IMR-90 (cell line): ENCODE results near the gene ASPN. TPM values are rescaled to one million over a fixed set of nuclear protein-coding genes. Genes with fewer than 3 reads are reported as not detected.

ENCODE experiments used
- ATAC-seq: fragments of 200-7000 bp; cut with Tn5 transposase; 2 replicates; pipeline ENCODE4 v1.9.1; 2020; ENCODE audit warnings: low read depth, mild to moderate bottlenecking, moderate library complexity
- BruUV-seq: library from RNA; stranded (reverse); fragments of 400-500 nt; replicated peaks from 2 replicates; lab custom pipeline; 2021; lab: Mats Ljungman, UMichigan
- CTCF ChIA-PET: fragments of 300-600 bp; formaldehyde crosslinking; extraction: SDS; loops from one replicate; lab custom pipeline; 2021; ENCODE audit warnings: antibody characterized with exemption; lab: Yijun Ruan, JAX
- POLR2A ChIA-PET: fragments of 300-600 bp; sonication (Branson Sonifier 250); formaldehyde crosslinking; loops from one replicate; lab custom pipeline; 2022; ENCODE audit warnings: antibody characterized with exemption; ENCODE audit not compliant: unreplicated experiment; lab: Charles Lee
- DNase-seq: peaks from one replicate; pipeline ENCODE4 v3.0.0; 2013
- H2AFZ ChIP-seq: replicated peaks from 2 replicates; pipeline ENCODE3; 2013; ENCODE audit warnings: low read length, mild to moderate bottlenecking; ENCODE audit not compliant: poor library complexity
- H2AK5ac ChIP-seq: 2 replicates; pipeline ENCODE4 v1.6.1; 2013; ENCODE audit warnings: low read depth, low read length, inconsistent platforms
- H2AK9ac ChIP-seq: replicated peaks from 2 replicates; pipeline ENCODE3; 2013; ENCODE audit warnings: mild to moderate bottlenecking, low read depth, low read length, moderate library complexity; ENCODE audit not compliant: poor library complexity
- H2BK120ac ChIP-seq: 2 replicates; pipeline ENCODE4 v1.6.1; 2013; ENCODE audit warnings: low read depth, low read length, inconsistent platforms
- H2BK15ac ChIP-seq: 3 replicates; pipeline ENCODE4 v1.6.1; 2013; ENCODE audit warnings: low read depth, low read length, inconsistent platforms
- H2BK20ac ChIP-seq: 2 replicates; pipeline ENCODE4 v1.6.1; 2013; ENCODE audit warnings: low read depth, mild to moderate bottlenecking, inconsistent platforms, low read length, moderate library complexity
- H2BK5ac ChIP-seq: 2 replicates; pipeline ENCODE4 v1.6.1; 2013; ENCODE audit warnings: mild to moderate bottlenecking, low read depth, low read length, inconsistent platforms; ENCODE audit not compliant: poor library complexity, severe bottlenecking
- H3K14ac ChIP-seq: replicated peaks from 2 replicates; pipeline ENCODE4 v1.6.1; 2013; ENCODE audit warnings: low read depth, low read length, inconsistent platforms
- H3K18ac ChIP-seq: 2 replicates; pipeline ENCODE4 v1.6.1; 2013; ENCODE audit warnings: low read depth, low read length, control low read depth
- H3K23ac ChIP-seq: 2 replicates; pipeline ENCODE4 v1.6.1; 2013; ENCODE audit warnings: low read depth, low read length, inconsistent platforms
- H3K27ac ChIP-seq: 2 replicates; pipeline ENCODE4 v1.5.1; 2013; ENCODE audit warnings: mild to moderate bottlenecking, control low read depth, low read length; ENCODE audit not compliant: insufficient read depth
- H3K27me3 ChIP-seq: 2 replicates; pipeline ENCODE4 v1.6.1; 2013; ENCODE audit warnings: low read length; ENCODE audit not compliant: control insufficient read depth, insufficient read depth
- H3K36me3 ChIP-seq: 2 replicates; pipeline ENCODE4 v1.6.1; 2013; ENCODE audit warnings: low read length, mixed read lengths; ENCODE audit not compliant: control insufficient read depth, insufficient read depth
- H3K4ac ChIP-seq: 2 replicates; pipeline ENCODE4 v1.6.1; 2013; ENCODE audit warnings: low read depth, low read length, inconsistent platforms
- H3K4me1 ChIP-seq: 2 replicates; pipeline ENCODE4 v1.6.1; 2013; ENCODE audit warnings: low read length, mixed read lengths; ENCODE audit not compliant: control insufficient read depth, insufficient read depth
- H3K4me2 ChIP-seq: 2 replicates; pipeline ENCODE4 v1.6.1; 2013; ENCODE audit warnings: low read depth, mild to moderate bottlenecking, control low read depth, low read length, moderate library complexity
- H3K4me3 ChIP-seq: 2 replicates; pipeline ENCODE4 v1.5.1; 2013; ENCODE audit warnings: low read depth, mild to moderate bottlenecking, control low read depth, low read length, moderate library complexity; ENCODE audit not compliant: insufficient read depth
- H3K56ac ChIP-seq: 2 replicates; pipeline ENCODE4 v1.6.1; 2013; ENCODE audit warnings: low read length, inconsistent platforms; ENCODE audit not compliant: insufficient read depth; ENCODE audit errors: extremely low read depth
- H3K79me1 ChIP-seq, 2 experiments: 2 replicates each; pipeline ENCODE4 v1.6.1; 2013; ENCODE audit warnings: low read length in 2 of 2, inconsistent platforms in 1 of 2, low read depth in 1 of 2
- H3K9ac ChIP-seq: 2 replicates; pipeline ENCODE4 v1.6.1; 2013; ENCODE audit warnings: low read depth, low read length, control low read depth
- H3K9me1 ChIP-seq: 2 replicates; pipeline ENCODE4 v1.6.1; 2013; ENCODE audit warnings: low read length, inconsistent platforms; ENCODE audit not compliant: insufficient read depth
- H3K9me3 ChIP-seq: 2 replicates; pipeline ENCODE4 v1.6.1; 2013; ENCODE audit warnings: low read length; ENCODE audit not compliant: control insufficient read depth, insufficient read depth
- H4K20me1 ChIP-seq: 2 replicates; pipeline ENCODE4 v1.6.1; 2013; ENCODE audit warnings: low read length, inconsistent platforms; ENCODE audit not compliant: insufficient read depth
- H4K5ac ChIP-seq: 2 replicates; pipeline ENCODE4 v1.6.1; 2013; ENCODE audit warnings: mild to moderate bottlenecking, low read depth, low read length, control low read depth
- H4K8ac ChIP-seq, 2 experiments: 2 replicates each; pipeline ENCODE4 v1.6.1; 2013; ENCODE audit warnings: low read depth in 2 of 2, low read length in 2 of 2, control low read depth in 1 of 2, inconsistent platforms in 1 of 2
- H4K91ac ChIP-seq: 2 replicates; pipeline ENCODE4 v1.6.1; 2013; ENCODE audit warnings: low read depth, low read length, inconsistent platforms; ENCODE audit not compliant: insufficient read depth
- CEBPB ChIP-seq: IDR thresholded peaks from 2 replicates; pipeline ENCODE4 v1.6.1; 2012; ENCODE audit warnings: low read depth, low read length, improper control_type of control experiment
- CHD1 ChIP-seq: IDR thresholded peaks from 2 replicates; pipeline ENCODE4 v1.6.1; 2012; ENCODE audit warnings: low read depth, low read length, improper control_type of control experiment
- CTCF ChIP-seq: conservative IDR thresholded peaks from 2 replicates; pipeline ENCODE4 v1.5.1; 2012; ENCODE audit warnings: mild to moderate bottlenecking, low read depth, low read length, improper control_type of control experiment
- FOS ChIP-seq: fragments of 150-350 bp; IDR thresholded peaks from 2 replicates; pipeline ENCODE4 v1.6.1; 2016; ENCODE audit warnings: low read depth, low read length
- MAFK ChIP-seq: IDR thresholded peaks from 2 replicates; pipeline ENCODE4 v1.6.1; 2012; ENCODE audit warnings: low read depth, low read length, improper control_type of control experiment
- MXI1 ChIP-seq: IDR thresholded peaks from 2 replicates; pipeline ENCODE4 v1.6.1; 2012; ENCODE audit warnings: low read depth, mild to moderate bottlenecking, low read length, moderate library complexity, borderline replicate concordance
- NFE2L2 ChIP-seq: fragments of 150-350 bp; IDR thresholded peaks from 2 replicates; pipeline ENCODE4 v1.6.1; 2016; ENCODE audit warnings: low read depth, mild to moderate bottlenecking, low read length
- POLR2A ChIP-seq: IDR thresholded peaks from 2 replicates; pipeline ENCODE4 v1.6.1; 2012; ENCODE audit warnings: mild to moderate bottlenecking, low read depth, low read length
- RAD21 ChIP-seq: IDR thresholded peaks from 2 replicates; pipeline ENCODE4 v1.6.1; 2012; ENCODE audit warnings: low read length, improper control_type of control experiment
- RCOR1 ChIP-seq: IDR thresholded peaks from 2 replicates; pipeline ENCODE4 v1.6.1; 2012; ENCODE audit warnings: mild to moderate bottlenecking, low read length, improper control_type of control experiment; ENCODE audit not compliant: insufficient replicate concordance
- RFX5 ChIP-seq: IDR thresholded peaks from 2 replicates; pipeline ENCODE4 v1.8.0; 2012; ENCODE audit warnings: low read depth, mild to moderate bottlenecking, low read length, moderate library complexity
- USF2 ChIP-seq: fragments of 150-350 bp; IDR thresholded peaks from 2 replicates; pipeline ENCODE4 v1.6.1; 2017; ENCODE audit warnings: mild to moderate bottlenecking, antibody characterized with exemption, low read length, low read depth
- WGBS, 2 experiments: methylation state at CpG; one replicate each; pipeline versions ENCODE4 v1.1.5 to v1.1.7; 2013; ENCODE audit warnings: missing lambda C conversion rate in 2 of 2; ENCODE audit not compliant: insufficient read length in 1 of 2; ENCODE audit errors: extremely low coverage in 2 of 2; 5-methylcytosine and 5-hydroxymethylcytosine counted together
- dilution Hi-C: fragments of 300-500 bp; cut with HindIII; formaldehyde crosslinking; loops from one replicate; pipeline ENCODE4 v1.14.3; 2018; ENCODE audit warnings: low sequenced_read_pairs; ENCODE audit not compliant: unreplicated experiment
- in situ Hi-C: fragments of 300-500 bp; cut with MboI; formaldehyde crosslinking; loops from 3 replicates; pipeline ENCODE4 v1.14.3; 2019; ENCODE audit warnings: low sequenced_read_pairs, inconsistent platforms, mixed read lengths
- intact Hi-C: fragments of 100-400 bp; cut with micrococcal nuclease; formaldehyde crosslinking; loops from 2 replicates; pipeline ENCODE4 v1.10.0; 2022
- polyA plus RNA-seq, 3 experiments: library from polyadenylated mRNA; depleted of rRNA; stranded (reverse); fragments of >200 nt; gene quantifications; 2 replicates each; pipeline ENCODE4 v1.2.3, GENCODE V29; 2012; ENCODE audit warnings: low replicate concordance in 1 of 3
- total RNA-seq: library from RNA; depleted of rRNA; stranded (reverse); fragments of >200 nt; gene quantifications from 2 replicates; pipeline ENCODE4 v1.2.3, GENCODE V29; 2012

The ASPN gene
- total and polyA plus RNA-seq, 2 of the 4 experiments (the other 2 are of a cell fraction) = under 0.01 to 0.09 TPM

GRCh38 chr9:92474587-92474986 is 7.7 kb downstream of the ASPN start:
- no peak for DNase-seq
- H3K4me2 ChIP-seq = no peak overlapping the region
- H3K9me3 ChIP-seq = no peaks in the 10 kb centered on the region
- no peak overlapping the region for H3K18ac ChIP-seq
- no peak overlapping the region for H2BK120ac ChIP-seq
- CTCF ChIA-PET = no interaction called here
- H3K4me3 ChIP-seq = no peak overlapping the region
- POLR2A ChIA-PET = no interaction called here
- no TSS peak for BruUV-seq
- H2AFZ ChIP-seq = no peak overlapping the region
- H3K27me3 ChIP-seq = no peaks in the 10 kb centered on the region
- no peak overlapping the region for H3K9ac ChIP-seq
- no peaks in the 10 kb centered on the region for H3K36me3 ChIP-seq
- in situ Hi-C loops (no loop called here), dilution Hi-C loops (no loop called here), intact Hi-C loops (no loop called here)
- H2BK15ac ChIP-seq = no peak overlapping the region
- H3K4ac ChIP-seq = no peak overlapping the region
- no peak overlapping the region for H3K23ac ChIP-seq
- H3K79me1 ChIP-seq = no peaks in the 10 kb centered on the region
- no peak overlapping the region for H2BK5ac ChIP-seq
- no peak overlapping the region for H4K8ac ChIP-seq
- H3K27ac ChIP-seq = no peak overlapping the region
- no peak overlapping the region for H4K91ac ChIP-seq
- H2AK5ac ChIP-seq = peak overlapping the region; percentile 40; the same call in 1 of the 2 replicates
- ATAC-seq = no peak
- no CpG with 5 or more reads among the region's 3 CpGs for whole genome bisulfite sequencing, 2 experiments
- no peak overlapping the region for H4K5ac ChIP-seq
- H3K4me1 ChIP-seq = peaks cover 2% of the 10 kb centered on the region; the same call in 1 of the 2 replicates
- no peak overlapping the region for H2AK9ac ChIP-seq
- H2BK20ac ChIP-seq = no peak overlapping the region
- H3K56ac ChIP-seq = 0 out of 2 replicates have a peak overlapping the region, but pooled peaks have one; percentile 3
- H3K14ac ChIP-seq = no peak overlapping the region
- H3K9me1 ChIP-seq = no peaks in the 10 kb centered on the region
- H4K20me1 ChIP-seq = no peaks in the 10 kb centered on the region
- TF ChIP-seq NFE2L2 = no peak
- TF ChIP-seq CHD1 = no peak
- TF ChIP-seq MAFK = no peak
- TF ChIP-seq CEBPB = no peak
- no peak for TF ChIP-seq CTCF
- TF ChIP-seq FOS = no peak
- no peak for TF ChIP-seq POLR2A
- no peak for TF ChIP-seq MXI1
- TF ChIP-seq RCOR1 = no peak
- no peak for TF ChIP-seq USF2
- TF ChIP-seq RFX5 = no peak
- TF ChIP-seq RAD21 = no peak
